HPDE6-E6E7 (cell line): ENCODE results near the gene OR2T27.
A peak's percentile ranks its signal among the peaks of the same experiment; 100 is the strongest.
"Not testable (repeated sequence)": the region's sequence is repeated elsewhere in the genome, so short reads cannot be mapped to it uniquely, and the experiment has no call there.

Experiments
- DNase-seq: peaks from one replicate; pipeline ENCODE4 v3.0.0; 2011; ENCODE audit warnings: missing footprints; ENCODE audit errors: extremely low spot score

The OR2T27 gene

GRCh38 chr1:248640906-248641305 is 14.4 kb downstream of the OR2T27 start:
- DNase-seq, result not testable (repeated sequence)

GRCh38 chr1:248639652-248640051 is 15.7 kb downstream of the OR2T27 start:
- DNase-seq, result not testable (repeated sequence)

GRCh38 chr1:248636612-248637011 is 18.7 kb downstream of the OR2T27 start:
- DNase-seq, result not testable (repeated sequence)

- not testable (repeated sequence) for DNase-seq
Measured at GRCh38 chr1:248634991-248635390, 20.3 kb downstream of the OR2T27 start, which contains the start of gene OR2T11. Gene OR2T11 (minus strand): TSS chr1:248635091. CDS start chr1:248627128, 7,963 bp downstream.

GRCh38 chr1:248631354-248632008 is 23.8 kb downstream of the OR2T27 start:
- no peak for DNase-seq

GRCh38 chr1:248630551-248630950 is 24.8 kb downstream of the OR2T27 start:
- no peak for DNase-seq

GRCh38 chr1:248627971-248628844 is 27.1 kb downstream of the OR2T27 start:
- no peak for DNase-seq

GRCh38 chr1:248625971-248626370 is 29.4 kb downstream of the OR2T27 start:
- DNase-seq, result no peak

GRCh38 chr1:248625166-248625565 is 30.2 kb downstream of the OR2T27 start:
- no peak for DNase-seq

- DNase-seq, result peak; percentile 22
Measured at GRCh38 chr1:248622570-248623001, 32.7 kb downstream of the OR2T27 start.

- no peak for DNase-seq
Measured at GRCh38 chr1:248621770-248622169, 33.6 kb downstream of the OR2T27 start.

- DNase-seq, result no peak
Measured at GRCh38 chr1:248618878-248619277, 36.5 kb downstream of the OR2T27 start.

GRCh38 chr1:248618119-248618518 is 37.2 kb downstream of the OR2T27 start:
- no peak for DNase-seq

- DNase-seq, result no peak
Measured at GRCh38 chr1:248613742-248614141, 41.6 kb downstream of the OR2T27 start.

- DNase-seq, result no peak
Measured at GRCh38 chr1:248611883-248612414, 43.4 kb downstream of the OR2T27 start.

- DNase-seq, result no peak
Measured at GRCh38 chr1:248610301-248610700, 45.0 kb downstream of the OR2T27 start.
